Common myeloid progenitor, CD34-positive (primary cell): ENCODE data around the gene ZNF628.

Experiments used
- CTCF ChIA-PET: fragments of 350-600 bp; sonication (Branson Sonifier 250); formaldehyde crosslinking; loops from one replicate; lab custom pipeline; 2021; ENCODE audit warnings: antibody characterized with exemption; lab: Charles Lee
- POLR2A ChIA-PET: fragments of 350-600 bp; sonication (Branson Sonifier 250); formaldehyde crosslinking; loops from one replicate; lab custom pipeline; 2021; ENCODE audit warnings: antibody characterized with exemption; lab: Charles Lee
- DNase-seq, 3 donors: peaks; one replicate each; pipeline versions ENCODE4 v3.0.0 to v3.0.0-alpha.2; 2013
- H3K27ac ChIP-seq, 2 experiments: 1 replicate in 1 of 2; 2 replicates in 1 of 2; pipeline ENCODE4 v1.7.0; 2013; ENCODE audit warnings: inconsistent platforms in 2 of 2, low read length in 2 of 2, mild to moderate bottlenecking in 2 of 2, low read depth in 1 of 2, moderate library complexity in 1 of 2; ENCODE audit not compliant: severe bottlenecking in 2 of 2, insufficient read depth in 1 of 2, poor library complexity in 1 of 2
- H3K27me3 ChIP-seq, 5 experiments: replicated peaks in 2 of 5; 1 replicate in 3 of 5; 2 replicates in 2 of 5; pipeline versions ENCODE4 v1.6.1 to v1.7.0; 2013; ENCODE audit warnings: low read length in 4 of 5, mild to moderate bottlenecking in 2 of 5, moderate library complexity in 2 of 5, inconsistent platforms in 1 of 5; ENCODE audit not compliant: insufficient read depth in 5 of 5, control insufficient read depth in 4 of 5
- H3K36me3 ChIP-seq, 4 experiments: 1 replicate in 2 of 4; 2 replicates in 2 of 4; pipeline versions ENCODE4 v1.6.1 to v1.7.0; 2013; ENCODE audit warnings: low read length in 3 of 4, control low read depth in 1 of 4, mild to moderate bottlenecking in 1 of 4; ENCODE audit not compliant: control insufficient read depth in 4 of 4, insufficient read depth in 4 of 4
- H3K4me1 ChIP-seq, 4 experiments: 1 replicate in 3 of 4; 2 replicates in 1 of 4; pipeline versions ENCODE4 v1.6.1 to v1.7.1; 2013; ENCODE audit warnings: low read length in 3 of 4, mild to moderate bottlenecking in 3 of 4, control low read depth in 1 of 4, inconsistent platforms in 1 of 4, moderate library complexity in 1 of 4; ENCODE audit not compliant: control insufficient read depth in 4 of 4, insufficient read depth in 4 of 4; ENCODE audit errors: control extremely low read depth in 1 of 4
- H3K4me3 ChIP-seq, 7 experiments: 1 replicate in 4 of 7; 2 replicates in 3 of 7; pipeline versions ENCODE4 v1.5.1 to v1.7.0; 2013; ENCODE audit warnings: mild to moderate bottlenecking in 7 of 7, low read length in 6 of 7, moderate library complexity in 6 of 7, inconsistent platforms in 2 of 7, low read depth in 2 of 7, control low read depth in 1 of 7; ENCODE audit not compliant: insufficient read depth in 4 of 7, control insufficient read depth in 1 of 7; ENCODE audit errors: extremely low read depth in 1 of 7
- H3K9me3 ChIP-seq, 5 experiments: 1 replicate in 4 of 5; 2 replicates in 1 of 5; pipeline versions ENCODE4 v1.6.1 to v1.7.1; 2013; ENCODE audit warnings: low read length in 4 of 5, mild to moderate bottlenecking in 2 of 5, inconsistent platforms in 1 of 5, low read depth in 1 of 5, moderate library complexity in 1 of 5; ENCODE audit not compliant: control insufficient read depth in 4 of 5, insufficient read depth in 2 of 5; ENCODE audit errors: control extremely low read depth in 1 of 5
- WGBS: methylation state at CpG from one replicate; pipeline ENCODE4 v1.1.5; 2013; ENCODE audit not compliant: insufficient coverage; 5-methylcytosine and 5-hydroxymethylcytosine counted together

Gene ZNF628

DNA sequence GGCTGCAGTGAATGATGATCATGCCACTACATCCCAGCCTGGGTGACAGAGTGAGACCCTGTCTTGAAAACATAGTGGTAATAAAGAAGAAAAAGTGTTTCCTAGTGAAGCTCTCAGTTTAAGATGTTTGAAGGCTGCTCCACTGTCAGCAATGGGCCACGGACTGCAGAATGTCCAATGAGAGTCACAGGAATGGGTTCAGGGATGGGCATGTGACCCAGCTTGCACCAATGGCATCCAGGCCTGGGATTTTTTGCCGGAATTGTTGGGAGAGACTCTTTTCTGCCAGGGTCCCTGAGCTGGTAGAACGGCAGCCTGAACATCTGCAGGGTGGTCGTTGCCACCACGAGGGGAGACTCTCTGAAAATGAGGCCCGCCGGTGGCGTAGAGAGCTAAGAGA lies 39.6 kb upstream of the ZNF628 start:
- no peak overlapping the region for H3K27ac ChIP-seq
- H3K9me3 ChIP-seq, result no peaks in the 10 kb centered on the region
- ChIA-PET POLR2A (no interaction called here), CTCF (interaction anchor here (0.9 to 1.2 kb wide), 5 partner anchors 10 to 67 kb away, joined by 3 to 6 read pairs (median 4); no protein-coding TSS in a partner anchor)
- WGBS, result 47% methylated on average over 8 of the region's 8 CpGs
- no peak for DNase-seq
- no peak overlapping the region for H3K4me3 ChIP-seq
- H3K4me1 ChIP-seq, result peaks cover 0 to 19% (median 17%) of the 10 kb centered on the region in 4 experiments
- H3K27me3 ChIP-seq, result peaks cover 9 to 88% (median 43%) of the 10 kb centered on the region in 5 experiments
- H3K36me3 ChIP-seq, result no peaks in the 10 kb centered on the region

DNA sequence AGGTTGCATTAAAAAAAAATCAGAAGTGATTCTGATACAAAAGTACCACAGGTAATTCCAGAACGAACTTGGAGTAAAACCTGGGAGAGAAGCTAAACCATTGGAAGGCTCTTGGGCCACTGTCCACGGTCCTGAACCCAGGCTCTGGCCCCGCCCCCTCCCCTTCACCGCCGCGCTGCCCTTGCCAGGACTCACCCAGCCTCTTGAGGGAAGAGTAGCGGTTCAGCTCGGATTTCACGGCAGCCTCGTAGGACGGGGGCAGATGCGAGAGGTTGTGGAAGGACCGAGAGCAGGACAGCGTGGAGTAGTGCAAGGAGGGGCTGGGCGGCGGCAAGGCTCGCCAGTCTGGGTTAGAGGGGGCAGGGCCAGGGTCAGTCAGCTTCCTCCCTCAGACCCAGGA lies 39.0 kb upstream of the ZNF628 start:
- H3K9me3 ChIP-seq, result no peaks in the 10 kb centered on the region
- no peak overlapping the region for H3K4me3 ChIP-seq
- peaks cover 6 to 85% (median 40%) of the 10 kb centered on the region in 5 experiments for H3K27me3 ChIP-seq
- H3K27ac ChIP-seq, result no peak overlapping the region
- DNase-seq, result peak; percentile 42 to 77 (median 75)
- ChIA-PET CTCF (interaction anchor here (0.6 to 1.2 kb wide), 7 partner anchors 11 to 567 kb away, joined by 3 to 6 read pairs (median 4); no protein-coding TSS in a partner anchor), POLR2A (interaction anchor here (0.6 kb wide), 1 partner anchor 43 kb away, joined by 3 read pairs; no protein-coding TSS in a partner anchor)
- WGBS, result 8% methylated on average over 14 of the region's 17 CpGs
- H3K4me1 ChIP-seq, result peaks cover 0 to 23% (median 19%) of the 10 kb centered on the region in 4 experiments
- H3K36me3 ChIP-seq, result no peaks in the 10 kb centered on the region

DNA sequence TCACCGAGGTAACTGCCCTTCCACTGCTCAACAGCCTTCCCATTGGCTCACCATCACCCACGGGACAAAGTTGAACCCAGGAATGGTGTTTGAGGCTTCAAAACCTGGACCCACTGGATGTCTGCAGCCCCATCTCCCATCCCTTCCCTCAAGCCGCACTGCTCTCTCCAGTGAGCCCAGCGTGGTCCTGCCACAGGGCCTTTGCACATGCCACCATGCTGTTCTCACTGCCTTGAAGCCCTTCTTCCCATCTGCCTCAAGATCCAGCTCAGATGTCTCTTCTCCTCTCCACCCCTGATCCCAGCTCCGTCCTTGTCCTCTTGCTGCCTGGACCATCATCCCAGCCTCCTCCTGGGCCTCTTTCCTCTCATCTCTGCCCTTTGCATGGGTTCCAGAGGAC lies 37.4 kb upstream of the ZNF628 start:
- Histone ChIP-seq H3K36me3 (no peaks in the 10 kb centered on the region), H3K27me3 (peaks cover 3 to 83% (median 42%) of the 10 kb centered on the region in 5 experiments), H3K4me3 (no peak overlapping the region), H3K27ac (no peak overlapping the region), H3K9me3 (no peaks in the 10 kb centered on the region), H3K4me1 (peaks cover 0 to 34% (median 28%) of the 10 kb centered on the region in 4 experiments)
- POLR2A ChIA-PET, result no interaction called here
- 93% methylated on average over 5 of the region's 5 CpGs for WGBS
- no peak for DNase-seq
- CTCF ChIA-PET, result interaction anchor here (0.7 kb wide), 1 partner anchor 160 kb away, joined by 3 read pairs; no protein-coding TSS in a partner anchor

DNA sequence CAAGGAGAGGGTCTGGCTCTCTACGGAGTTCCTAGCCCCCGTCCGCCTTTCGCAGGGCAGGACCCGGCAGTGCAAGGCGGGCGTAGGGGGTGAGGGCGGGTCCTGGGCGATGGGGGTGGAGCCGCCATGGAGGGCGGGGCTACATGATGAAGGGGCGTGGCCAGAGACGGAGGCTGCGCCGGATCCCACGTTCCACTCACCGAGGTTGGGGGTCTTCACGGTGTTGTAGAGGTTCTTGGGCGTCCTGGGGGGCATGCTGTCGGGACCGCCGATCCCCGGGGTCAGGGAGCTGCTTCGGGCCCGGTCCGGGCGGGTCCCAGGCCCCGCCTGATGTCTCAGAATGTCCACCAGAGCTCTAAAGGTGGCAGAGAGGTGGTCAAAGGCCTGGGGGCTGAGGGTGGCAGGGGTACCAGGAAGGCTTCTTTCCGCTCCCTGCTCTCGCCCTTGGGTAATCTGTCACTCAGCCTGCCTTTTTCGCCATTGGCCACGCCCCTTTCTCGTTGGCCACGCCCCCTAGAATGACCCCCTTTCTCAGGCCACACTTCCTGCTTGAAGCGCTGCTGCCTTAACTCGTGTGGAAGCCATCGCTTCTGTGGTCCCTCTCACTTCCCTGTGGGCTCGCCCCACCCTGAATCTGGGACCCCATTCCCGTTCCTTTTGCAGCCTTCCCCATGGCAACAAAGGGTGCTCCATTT lies 35.9 kb upstream of the ZNF628 start:
- Histone ChIP-seq H3K9me3 (no peaks in the 10 kb centered on the region), H3K36me3 (no peaks in the 10 kb centered on the region), H3K27ac (no peak overlapping the region), H3K27me3 (peaks cover 3 to 87% (median 50%) of the 10 kb centered on the region in 5 experiments), H3K4me3 (no peak overlapping the region), H3K4me1 (peaks cover 0 to 34% (median 28%) of the 10 kb centered on the region in 4 experiments)
- CTCF ChIA-PET, result no interaction called here
- POLR2A ChIA-PET, result no interaction called here
- DNase-seq, result no peak
- 10% methylated on average over 27 of the region's 39 CpGs for WGBS

DNA sequence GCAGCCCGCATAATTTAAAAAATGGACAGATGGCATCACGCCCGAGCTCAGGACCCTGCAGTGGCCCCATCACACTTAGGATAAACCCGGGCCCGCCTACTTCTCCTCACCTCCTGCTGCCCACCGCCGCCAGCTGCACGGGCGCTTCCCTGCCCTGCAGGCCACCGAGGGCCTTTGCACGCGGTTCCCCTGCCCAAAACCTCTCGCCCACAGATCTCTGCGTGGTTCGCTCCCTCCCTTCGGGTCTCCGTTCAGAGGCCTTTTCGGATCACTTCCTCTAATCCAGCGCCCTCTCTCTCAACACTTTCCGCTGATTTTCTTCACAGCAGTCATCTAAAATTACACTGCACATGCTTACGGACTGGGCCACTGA lies 35.1 kb upstream of the ZNF628 start:
- no peaks in the 10 kb centered on the region for H3K36me3 ChIP-seq
- DNase-seq, result peak; percentile 46 to 83 (median 80)
- POLR2A ChIA-PET, result no interaction called here
- H3K4me3 ChIP-seq, result no peak overlapping the region
- CTCF ChIA-PET, result no interaction called here
- peaks cover 3 to 93% (median 52%) of the 10 kb centered on the region in 5 experiments for H3K27me3 ChIP-seq
- no peaks in the 10 kb centered on the region for H3K9me3 ChIP-seq
- H3K27ac ChIP-seq, result no peak overlapping the region
- peaks cover 0 to 34% (median 28%) of the 10 kb centered on the region in 4 experiments for H3K4me1 ChIP-seq
- 1% methylated on average over 20 of the region's 21 CpGs for WGBS

DNA sequence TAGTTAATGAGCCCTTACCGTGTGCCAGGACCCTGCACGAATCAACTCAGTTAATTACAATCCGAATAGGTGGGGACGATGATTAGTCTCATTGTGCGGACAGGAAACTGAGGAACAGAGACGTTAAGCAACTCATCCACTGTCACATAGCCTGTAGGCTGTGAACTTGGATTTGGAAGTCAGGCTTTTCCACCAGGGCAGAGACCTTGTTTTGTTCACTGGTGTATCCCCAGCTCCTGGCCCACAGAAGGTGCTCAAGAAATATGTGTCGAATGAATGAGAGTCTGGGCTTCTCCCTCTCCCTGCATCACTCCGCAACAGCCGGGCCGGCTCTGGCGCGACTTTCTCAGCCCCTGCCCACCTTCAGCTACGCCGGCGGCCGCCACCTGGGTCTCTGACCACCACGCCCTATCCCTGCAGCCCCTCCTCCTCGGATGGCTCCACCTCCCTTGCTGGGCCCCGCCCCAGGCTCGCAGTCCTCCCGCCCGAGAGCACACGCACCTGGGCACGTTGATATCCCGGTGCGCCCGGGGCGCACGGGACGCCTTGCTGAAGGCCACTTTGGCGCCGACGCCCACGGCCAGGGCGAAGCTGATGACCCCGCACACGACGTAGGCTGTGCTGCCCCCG lies 34.6 kb upstream of the ZNF628 start:
- peaks cover 3 to 94% (median 52%) of the 10 kb centered on the region in 5 experiments for H3K27me3 ChIP-seq
- ChIA-PET CTCF (no interaction called here), POLR2A (interaction anchor here (1.8 kb wide), 1 partner anchor 34 kb away, joined by 7 read pairs; the partner anchor contains the start of gene UBE2S)
- no peaks in the 10 kb centered on the region for H3K36me3 ChIP-seq
- H3K4me1 ChIP-seq, result peaks cover 0 to 34% (median 28%) of the 10 kb centered on the region in 4 experiments
- no peak overlapping the region for H3K27ac ChIP-seq
- H3K4me3 ChIP-seq, result no peak overlapping the region
- DNase-seq, result no peak
- 2% methylated on average over 38 of the region's 39 CpGs for WGBS
- H3K9me3 ChIP-seq, result no peaks in the 10 kb centered on the region
